CD4-positive, alpha-beta T cell treated with Interleukin-2 at 100 ng/mL for 4 hours (primary cell): ENCODE results near the gene MARCHF10.

Experiments used
- DNase-seq: peaks from one replicate; pipeline ENCODE4 v3.0.0-alpha.2; 2020; ENCODE audit warnings: low spot score

Gene MARCHF10

DNA sequence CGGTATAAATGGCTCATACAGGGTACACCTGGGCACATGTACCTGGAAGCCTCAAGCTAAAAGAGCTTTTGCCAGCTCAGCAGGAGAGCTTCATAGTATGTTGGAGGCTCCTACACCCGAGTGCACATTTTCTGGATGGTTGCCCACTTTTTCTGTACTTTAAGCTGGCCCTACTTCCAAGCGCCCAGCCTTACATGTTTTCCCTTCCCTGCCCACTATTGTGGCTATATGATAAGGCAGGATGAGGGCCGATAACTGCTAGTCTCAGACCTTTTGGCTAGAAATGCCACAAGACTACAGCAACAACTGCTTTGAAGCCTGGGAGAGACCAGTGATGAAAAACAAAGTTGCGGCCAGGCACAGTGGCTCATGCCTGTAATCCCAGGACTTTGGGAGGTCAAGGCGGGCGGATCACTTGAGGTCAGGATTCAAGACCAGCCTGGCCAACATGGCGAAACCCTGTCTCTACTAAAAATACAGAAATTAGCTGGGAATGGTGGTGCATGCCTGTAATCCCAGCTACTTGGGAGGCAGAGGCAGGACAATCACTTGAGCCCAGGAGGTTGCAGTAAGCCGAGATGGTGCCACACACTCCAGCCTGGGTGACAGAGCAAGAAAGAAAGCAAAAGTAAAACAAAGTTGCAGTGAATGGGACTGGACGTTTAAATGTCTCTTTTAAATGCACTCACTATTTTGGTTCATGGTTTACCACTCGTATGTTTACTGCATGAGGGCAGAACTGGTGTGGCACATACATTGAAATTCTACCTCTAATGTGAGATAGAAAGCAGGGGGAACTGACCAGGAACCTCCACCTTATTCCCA is 14.2 kb upstream of the MARCHF10 start:
- no peak for DNase-seq

DNA sequence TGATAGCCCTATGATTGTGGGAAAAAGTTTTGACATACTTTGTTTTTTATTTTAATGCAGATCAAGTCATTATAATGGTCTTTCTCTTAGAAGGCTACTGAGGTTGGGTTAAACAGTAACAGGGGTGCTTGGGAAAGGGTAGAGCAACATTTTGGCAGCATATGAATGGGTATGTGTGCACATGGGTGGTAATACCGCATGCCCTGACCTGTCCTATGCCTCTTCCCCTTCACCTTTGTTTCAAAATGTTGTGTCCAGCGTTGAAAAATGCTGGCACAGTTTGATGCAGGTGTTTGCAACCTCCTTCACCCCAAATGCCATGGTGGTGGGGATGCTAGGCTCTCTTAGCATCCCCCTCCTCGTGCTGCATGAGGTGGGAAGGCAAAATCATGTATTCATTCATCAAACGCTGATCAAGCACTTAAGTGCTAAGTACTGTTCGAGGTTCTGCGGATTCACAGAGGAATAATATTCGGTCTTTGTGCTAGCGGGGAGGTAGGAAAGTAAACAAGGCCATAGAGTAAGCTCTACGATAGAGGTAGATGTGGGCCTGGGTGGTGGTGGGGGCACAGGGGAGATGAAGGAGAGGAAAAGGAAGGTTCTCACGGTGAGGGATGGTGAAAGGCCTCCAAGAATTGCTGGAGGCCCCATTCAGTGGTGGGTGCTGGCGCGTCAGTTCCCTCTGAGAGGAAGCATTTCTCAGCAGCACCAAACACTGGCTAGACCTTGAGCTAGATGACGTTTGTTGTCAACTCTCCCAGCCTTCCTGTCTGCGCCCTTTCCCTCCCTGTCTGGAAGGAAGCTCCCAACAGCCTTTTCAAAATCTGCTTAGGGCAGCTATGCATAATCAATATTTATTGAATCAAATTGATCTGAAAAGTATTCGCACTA is 13.3 kb upstream of the MARCHF10 start:
- no peak for DNase-seq

DNA sequence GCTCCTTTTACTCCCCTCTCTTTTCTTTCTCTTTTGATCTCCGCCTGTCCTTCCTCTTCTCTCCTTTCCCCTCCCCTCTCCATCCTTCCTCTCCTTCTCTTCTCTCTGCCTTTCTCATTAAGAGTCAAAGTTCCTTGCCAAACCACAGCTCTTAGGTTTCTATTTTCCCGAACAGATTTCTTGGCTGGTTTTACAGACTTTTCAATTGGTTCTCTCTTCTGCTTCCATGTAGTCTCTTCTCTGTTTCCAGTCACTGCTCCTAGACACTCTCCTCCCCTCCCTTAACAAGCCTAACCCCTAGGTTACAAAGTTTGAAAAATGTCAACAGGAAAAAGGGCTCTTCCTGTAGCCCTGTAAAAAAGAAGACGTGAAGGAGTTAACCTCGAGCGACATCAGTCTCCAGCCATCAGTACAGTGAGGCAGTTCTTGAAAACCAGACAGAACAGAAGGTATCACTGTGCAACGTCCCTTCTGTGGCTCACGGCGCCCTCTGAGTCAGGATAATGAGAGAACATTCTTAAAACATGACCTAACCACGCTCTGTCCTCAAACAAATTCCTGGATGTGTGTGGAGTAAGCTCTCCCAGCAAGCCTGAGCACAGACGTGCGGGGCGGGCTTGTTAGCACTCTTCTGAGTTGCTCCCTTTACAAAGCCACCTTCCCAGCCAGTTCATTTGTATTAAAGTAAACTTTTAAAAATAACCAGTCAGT is 11.6 kb upstream of the MARCHF10 start:
- DNase-seq = no peak

DNA sequence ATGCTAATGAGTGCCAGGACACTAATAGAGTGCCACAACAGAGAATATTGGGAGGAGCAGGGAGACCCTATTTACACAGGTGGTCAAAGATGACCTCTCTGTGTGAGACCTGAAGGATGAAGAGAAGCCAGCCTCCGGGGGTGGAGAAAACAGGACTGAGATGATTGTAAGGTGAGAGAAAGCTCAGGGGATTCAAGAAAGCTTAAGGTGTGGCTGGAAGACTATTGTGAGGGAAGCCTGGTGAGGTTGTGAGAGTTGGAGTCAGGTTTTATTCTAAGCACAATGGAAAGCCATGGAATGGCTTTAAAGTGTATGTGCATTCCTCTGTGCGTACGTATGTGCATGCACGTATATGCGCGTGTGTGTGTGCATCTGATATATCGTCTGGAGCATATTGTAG is 10.4 kb upstream of the MARCHF10 start:
- DNase-seq = no peak

DNA sequence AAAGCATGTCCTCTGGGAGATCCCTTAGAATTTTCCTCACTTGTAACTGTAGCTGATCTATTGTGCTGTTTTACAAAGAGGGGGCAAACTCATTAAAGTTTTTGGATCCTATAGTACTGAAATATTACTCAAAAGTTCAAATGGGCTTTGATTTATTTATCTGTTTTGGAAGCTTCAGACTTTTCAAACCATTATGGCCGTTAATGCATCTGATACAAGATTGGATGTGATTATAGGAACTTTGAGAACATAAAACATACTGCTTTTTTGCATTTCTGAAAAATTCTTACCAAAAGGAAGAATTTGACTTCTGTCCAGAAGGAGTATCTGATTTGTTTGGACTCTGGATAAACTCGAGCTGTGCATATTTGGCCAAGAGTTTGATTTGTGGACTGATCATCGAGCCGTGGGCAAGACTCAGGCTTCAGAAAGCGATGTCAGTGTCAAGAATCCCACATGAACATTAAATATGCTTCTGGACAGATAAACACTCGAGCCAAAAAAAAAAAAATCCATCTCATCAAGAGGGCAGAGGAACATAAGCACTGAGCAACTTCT is 8.2 kb upstream of the MARCHF10 start:
- no peak for DNase-seq

DNA sequence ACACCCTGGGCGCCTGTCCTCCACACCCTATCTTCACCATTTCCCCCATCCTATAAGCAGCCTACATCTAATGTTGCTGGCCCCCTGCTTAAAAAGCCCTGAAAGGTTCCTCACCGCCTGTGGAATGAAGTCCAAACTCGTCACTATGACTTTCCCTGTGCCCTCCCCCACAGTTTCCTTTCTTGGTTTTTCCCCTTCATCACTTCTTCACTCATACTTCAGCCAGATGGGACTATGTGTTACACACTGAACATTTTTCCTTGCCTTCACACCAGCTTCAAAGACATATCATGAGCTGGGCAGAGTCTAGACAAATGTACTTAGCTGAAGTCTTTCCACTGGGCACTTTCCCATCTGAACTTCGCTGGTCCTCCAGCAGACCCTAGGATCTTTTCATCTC is 1.5 kb upstream of the MARCHF10 start:
- no peak for DNase-seq

DNA sequence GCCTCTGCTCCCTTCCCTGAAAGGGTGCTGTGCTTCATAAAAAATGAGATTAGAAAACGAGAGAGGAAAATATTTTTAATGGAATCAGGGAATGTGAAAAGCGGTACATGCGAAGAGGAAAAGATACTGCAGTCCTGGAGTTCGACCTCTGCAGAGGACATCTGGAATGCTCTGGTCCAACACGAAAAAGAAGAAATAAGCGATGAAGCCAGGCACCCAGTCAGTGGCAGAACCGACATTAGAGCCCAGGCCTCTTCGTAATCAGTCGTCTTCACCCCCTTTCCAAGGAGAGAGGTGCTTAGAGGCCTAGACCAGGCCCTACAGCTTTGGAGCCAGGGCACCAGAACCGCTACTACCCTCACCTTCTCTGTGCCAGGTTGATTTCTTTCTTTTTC is 459 bp upstream of the MARCHF10 start:
- no peak for DNase-seq

DNA sequence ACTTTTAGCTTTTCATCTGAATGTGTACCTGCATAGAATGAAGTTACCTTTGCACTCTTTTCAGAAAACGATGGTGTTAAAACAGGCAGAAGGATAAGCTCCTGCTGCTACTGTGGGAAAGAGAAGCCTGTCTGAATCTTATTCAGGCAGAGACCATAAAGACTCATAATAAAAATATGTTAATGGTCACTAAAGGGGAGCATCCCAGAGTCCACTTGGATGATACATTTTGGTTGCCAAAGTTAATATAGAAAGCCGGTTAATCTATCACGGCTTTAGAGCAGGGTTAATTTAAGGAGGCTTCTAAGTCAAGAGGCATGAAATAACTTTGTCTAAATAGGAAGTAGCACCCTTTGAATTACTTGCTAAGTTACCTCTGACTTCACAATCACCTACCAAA is 2.9 kb downstream of the MARCHF10 start:
- no peak for DNase-seq

DNA sequence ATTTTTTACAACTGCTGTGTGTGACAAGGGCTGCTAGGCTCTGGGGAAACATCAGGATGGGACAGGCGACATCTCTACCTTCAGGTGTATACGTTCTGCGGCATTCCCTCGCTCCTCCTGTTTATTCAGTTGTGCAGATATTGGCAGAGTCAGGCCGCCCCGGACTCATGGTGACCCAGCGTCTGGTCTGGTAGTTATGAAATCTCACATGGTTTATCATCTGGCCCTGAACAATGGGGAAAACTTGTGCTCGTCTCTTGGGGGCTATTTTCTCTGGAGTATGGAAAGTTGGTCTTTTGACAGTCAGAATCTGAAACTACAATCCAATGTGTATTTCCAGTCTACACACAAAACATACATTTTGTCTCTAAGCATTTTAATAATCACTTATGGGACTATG is 3.3 kb downstream of the MARCHF10 start:
- no peak for DNase-seq

DNA sequence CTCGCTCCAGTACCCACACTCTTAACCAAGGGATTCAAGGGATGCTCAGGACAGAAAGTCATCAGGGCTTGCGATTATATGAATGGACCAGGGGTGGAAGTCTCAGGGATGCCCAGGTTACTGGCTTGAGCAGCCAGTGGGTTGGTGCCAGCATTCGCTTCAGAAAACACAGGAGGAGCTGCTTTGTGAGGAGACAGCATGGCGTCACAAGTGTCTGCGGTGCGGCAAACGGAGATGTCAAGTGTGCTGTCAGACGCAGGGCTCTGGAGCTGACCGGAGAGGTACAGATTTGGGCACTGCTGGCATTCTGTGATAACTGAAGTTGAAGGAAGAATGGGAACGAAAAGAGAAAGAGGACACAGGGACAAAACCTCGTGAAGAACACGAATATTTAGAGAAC is 4.1 kb downstream of the MARCHF10 start:
- DNase-seq = no peak

DNA sequence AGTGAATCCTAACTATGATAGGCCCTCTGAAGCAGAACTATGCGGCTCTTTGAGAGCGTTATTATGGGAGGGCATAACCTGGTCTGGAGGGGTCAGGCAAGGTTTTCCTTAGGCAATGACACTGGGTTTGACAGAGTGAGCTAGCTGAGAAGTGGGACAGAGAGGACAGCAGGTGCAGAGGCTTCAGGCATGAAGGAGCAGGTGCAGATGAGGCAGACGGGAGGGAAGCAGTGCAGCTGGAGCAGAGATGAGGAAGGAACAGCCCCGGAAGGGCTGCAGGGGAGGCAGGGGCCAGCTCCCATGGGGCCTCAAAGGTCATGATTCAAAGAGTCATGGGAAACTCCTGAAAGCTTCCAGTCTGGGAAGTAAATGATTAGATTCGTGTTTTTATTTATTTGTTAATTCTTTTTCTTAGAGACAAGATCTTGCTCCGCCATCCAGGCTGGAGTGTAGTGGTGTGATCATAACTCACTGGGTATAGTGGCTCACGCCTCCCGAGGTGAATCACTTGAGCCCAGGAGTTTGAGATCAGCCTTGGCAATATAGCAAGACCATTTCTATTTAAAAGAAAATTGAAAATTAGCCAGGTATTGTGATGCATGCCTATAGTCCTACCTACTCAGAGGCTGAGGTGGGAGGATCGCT is 5.4 kb downstream of the MARCHF10 start:
- DNase-seq = no peak

DNA sequence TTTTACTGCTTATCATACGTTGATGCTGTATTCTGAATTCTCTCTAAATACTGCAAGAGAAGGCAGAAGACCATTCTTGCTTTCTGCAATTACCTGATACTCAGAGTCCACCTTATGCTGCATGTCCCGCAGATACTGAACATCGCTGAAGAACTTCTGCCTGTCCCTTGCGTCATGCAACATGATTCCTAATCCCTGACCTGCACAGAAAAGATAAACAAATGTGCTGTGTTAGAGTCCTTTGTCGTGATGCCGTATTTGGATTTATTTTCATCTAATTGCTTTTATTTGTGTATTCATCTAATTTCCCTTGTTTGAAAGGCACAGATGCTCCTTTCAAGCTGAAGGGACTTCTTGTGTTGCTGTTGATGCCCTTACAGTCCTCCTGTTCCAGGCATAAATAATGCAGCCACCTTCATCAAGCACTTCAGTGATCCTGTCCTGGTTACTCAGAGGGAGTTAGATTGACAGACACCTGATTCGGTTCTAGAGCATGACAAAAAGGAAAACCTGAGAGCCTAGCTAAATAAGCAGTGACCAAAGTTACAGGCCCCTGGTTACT is 6.5 kb downstream of the MARCHF10 start:
- no peak for DNase-seq

DNA sequence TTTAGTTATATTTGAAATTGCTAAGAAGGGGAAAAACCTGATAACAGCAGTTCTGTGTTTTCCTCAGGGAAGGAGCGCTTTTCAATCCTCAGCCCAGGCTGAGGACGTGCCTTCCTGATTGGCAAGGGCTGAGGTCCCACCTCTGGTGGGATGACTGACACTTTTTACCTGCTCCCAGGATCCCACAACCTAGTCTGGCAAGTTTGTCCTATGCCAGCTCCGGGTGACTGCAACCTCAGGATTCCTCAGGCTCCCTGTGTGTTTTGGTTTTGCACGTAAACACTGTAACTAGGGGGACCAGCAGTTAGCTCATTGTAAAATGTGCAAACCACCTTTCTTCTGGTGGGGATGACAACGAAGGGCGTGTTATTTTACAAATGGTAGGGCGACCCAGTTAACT is 7.5 kb downstream of the MARCHF10 start:
- DNase-seq = no peak

DNA sequence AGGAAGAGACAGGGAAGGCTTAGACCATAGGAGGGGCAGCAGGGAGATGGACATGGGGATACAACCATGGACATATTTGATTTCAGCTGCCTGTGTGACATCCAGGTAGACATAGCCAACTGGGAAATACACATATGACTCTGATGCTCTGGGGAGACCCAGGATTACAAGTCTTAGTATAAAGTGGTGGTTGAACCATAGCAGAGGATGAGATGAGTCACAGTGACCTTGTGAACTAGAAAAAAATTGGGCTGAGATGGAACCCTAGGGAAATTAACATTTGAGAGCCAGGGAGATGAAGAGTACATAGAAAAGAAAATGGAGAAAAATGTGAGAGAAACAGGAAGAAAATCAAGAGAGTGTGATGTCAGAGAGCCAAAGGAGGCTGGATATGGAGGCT is 10.2 kb downstream of the MARCHF10 start:
- DNase-seq = no peak

DNA sequence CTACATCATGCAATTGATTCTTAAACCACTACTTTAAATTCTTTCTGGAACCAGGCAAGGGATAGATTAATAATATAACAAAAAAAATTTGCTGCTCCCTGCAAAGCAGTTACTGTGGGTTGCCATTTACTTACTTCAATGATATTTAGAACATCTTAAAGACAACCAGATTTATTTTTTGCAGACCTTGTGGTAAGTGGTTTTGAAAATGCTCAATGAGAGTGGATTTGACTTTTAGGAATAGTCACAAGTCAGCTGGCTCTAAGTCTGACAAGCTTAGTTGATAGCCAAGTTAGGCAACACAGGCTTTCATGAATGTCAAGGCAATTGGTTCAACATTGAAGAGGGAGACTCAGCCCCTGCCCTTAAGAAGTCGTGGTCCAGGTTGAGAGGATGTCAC is 11.8 kb downstream of the MARCHF10 start:
- no peak for DNase-seq

DNA sequence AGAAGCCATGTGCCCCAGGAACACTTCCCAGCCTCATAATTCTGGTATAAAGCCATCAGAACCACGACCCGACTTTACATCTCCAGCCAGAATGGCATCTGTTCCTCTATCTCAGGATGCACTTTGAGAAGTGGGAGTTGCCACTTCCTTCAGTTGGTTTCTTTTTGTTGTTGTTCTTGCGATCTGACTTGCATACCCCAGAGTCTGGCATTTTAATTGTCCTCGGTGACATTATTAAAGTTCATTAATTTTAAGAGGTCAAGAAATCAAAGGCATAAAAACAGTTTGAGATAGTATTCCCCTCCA is 13.5 kb downstream of the MARCHF10 start:
- DNase-seq = no peak

DNA sequence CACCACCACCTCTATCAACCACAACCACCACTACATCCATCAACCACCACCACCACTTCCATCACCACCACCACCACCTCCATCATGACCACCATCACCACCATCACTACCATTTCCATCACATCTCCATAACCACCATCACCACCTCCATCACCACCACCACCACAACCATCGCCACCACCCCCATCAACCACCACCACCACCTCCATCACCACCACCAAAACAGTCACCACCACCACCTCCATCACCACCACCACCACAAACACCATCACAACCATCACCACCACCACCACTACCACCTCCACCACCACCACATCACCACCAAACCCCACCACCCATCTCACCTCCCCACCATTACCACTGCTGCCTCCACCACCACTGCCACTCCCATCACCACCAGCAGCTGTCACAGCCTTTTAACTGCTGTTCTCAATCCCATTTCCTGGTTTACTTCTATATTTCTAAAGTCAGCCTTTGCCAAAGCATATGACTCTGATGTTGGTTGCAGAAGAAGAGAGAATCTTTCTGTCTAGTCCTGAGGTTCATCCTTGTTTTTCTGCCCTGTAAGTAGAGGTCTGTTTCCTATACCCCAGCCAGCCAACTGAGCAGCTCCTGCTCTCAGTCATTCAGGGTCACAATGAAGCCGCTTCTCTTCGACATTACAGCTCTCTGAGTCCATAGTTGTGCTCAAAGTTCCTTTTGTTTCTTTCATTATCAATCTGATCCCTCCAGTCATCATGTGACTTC is 14.0 kb downstream of the MARCHF10 start:
- no peak for DNase-seq

DNA sequence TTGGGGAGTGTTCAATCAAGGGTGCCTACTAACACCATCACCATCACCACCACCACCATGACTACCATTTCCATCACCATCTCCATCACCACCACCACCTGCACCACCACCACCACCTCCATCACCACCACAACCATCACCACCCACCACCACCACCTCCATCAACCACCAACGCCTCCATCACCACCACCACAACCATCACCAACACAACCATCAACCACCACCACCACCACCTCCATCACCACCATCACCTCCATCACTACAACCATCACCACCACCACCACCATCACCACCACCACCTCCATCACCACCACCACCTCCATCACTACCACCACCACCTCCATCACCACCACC is 15.7 kb downstream of the MARCHF10 start:
- DNase-seq = no peak

DNA sequence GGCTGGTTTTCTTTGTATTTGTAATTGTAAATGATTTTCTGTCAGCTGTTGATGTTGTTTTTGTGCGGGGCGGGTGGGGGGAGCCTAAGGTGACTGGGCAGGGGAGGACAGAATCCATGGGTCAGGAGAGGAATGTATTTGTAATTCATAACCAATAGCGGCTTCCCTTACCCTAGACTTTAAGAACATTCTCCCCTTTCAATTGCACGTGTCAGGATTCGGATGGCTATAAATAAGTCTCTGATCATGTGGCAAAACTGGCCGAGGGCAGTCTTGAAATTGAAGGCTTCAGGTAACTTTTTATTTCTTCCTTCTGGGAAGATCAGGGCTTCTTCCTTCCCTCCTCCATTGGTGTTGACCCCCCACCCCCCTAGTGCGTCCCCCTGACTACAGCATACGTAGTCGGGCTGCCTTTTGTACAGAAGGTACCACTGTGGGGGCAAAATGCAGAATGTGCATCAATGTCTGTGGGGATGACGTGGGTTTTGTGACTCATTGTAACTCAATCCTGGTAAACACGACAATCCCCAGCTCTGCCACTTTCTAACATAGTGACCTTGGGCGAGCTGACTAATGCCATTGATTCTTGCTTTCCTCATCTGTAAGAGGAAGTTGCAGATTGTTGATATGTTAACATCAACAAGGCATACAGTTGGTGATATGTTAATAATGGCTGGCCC is 16.2 kb downstream of the MARCHF10 start:
- DNase-seq = no peak

DNA sequence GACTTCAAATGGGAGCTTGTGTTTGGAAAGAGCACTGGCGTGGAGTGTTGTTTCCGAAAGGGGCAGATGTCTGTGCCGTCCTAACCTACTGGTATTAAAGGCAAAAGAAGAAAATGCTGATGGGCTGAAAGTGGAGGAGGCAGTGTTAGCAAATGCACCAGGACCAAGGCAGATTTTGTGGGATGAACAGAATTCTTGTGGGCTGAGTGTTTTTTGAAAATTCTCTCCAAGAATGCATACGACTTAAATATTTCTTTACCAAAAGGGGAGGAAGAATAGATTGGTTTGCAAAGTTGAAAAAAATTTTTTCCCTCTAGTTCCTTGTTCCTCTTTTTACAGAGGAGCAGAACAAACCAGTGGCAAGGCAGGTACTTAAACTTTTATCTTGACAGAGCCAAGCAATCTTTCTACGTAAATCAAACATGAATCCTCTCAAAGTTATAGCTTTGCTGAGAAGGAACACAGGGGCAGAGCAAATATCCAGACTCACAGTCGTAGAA is 16.8 kb downstream of the MARCHF10 start:
- no peak for DNase-seq
